Stimulated activated CD4-positive, alpha-beta T cell treated with anti-CD3 and anti-CD28 coated beads, Interleukin-1b, Interleukin-23, amount 100 ng/mL, for 1 hour (primary cell): ENCODE results near the gene PLIN1.

Experiments used
- DNase-seq, 2 donors: peaks; one replicate each; pipeline ENCODE4 v3.0.0-alpha.2; 2020; ENCODE audit warnings: low read depth in 2 of 2

PLIN1 gene

DNA sequence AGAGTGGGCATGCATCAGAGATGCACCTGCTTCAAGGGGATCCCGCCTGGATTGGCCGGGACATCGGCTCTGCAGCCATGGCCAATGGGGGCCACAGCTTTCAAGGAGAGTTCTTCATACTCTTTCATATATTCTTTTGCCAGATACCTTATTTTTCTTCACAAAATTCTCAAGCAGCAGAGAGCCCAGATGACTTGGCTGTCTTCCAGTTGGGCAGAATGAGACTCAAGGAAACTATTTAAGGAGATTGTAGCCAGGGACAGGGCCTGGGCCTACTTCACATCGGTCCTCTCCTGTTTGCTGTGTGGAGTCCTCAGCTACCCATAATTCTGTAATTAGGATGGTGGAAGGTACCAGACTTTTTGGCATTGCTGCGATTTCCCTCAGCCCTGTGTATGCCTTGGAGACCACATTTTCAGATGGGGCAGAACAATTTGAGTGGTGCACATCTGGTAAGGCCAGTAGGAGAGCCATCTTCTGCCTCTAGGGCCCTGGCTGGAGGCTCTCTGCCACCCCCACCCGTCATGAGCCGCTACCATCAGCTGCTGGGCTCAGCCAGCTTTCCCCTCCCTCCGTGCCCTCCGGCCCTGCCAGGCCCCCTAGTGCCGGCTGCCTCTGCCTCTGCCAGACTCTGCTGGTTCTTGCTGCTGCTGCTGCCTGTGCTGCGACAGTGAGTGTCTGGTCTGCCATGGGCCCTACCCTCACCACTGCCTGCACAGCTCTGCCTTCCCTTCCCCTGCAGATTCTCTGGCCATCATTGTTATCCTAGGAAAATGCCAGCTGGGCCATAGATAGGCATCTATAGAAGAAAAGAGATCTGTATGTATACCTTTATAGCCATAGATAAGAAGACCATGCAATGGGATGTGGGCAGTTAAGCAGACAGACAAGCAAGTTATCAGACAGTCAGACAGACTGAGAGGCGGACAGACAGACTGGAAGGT lies 6.7 kb downstream of the PLIN1 start:
- DNase-seq, result no peak

DNA sequence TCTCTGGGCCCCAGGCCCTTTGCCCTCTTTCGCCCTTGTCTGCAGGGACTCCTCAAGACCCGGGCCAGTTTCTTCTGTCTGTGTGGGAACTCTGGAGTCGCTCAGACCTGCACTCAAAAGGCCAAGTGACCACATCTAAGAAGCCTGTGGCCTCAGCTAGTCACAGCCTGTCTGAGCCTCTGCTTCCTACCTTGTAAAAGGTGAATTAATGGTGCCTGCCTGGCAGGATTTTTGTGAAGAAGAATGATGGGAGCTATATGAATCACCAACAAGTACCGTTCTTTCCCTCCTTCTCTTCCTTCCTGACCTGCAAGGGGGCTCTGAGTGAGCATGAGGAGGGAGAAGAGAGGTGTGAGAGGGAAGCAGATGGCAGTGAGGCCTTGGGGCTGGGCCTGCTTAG lies 7.5 kb downstream of the PLIN1 start:
- no peak for DNase-seq

DNA sequence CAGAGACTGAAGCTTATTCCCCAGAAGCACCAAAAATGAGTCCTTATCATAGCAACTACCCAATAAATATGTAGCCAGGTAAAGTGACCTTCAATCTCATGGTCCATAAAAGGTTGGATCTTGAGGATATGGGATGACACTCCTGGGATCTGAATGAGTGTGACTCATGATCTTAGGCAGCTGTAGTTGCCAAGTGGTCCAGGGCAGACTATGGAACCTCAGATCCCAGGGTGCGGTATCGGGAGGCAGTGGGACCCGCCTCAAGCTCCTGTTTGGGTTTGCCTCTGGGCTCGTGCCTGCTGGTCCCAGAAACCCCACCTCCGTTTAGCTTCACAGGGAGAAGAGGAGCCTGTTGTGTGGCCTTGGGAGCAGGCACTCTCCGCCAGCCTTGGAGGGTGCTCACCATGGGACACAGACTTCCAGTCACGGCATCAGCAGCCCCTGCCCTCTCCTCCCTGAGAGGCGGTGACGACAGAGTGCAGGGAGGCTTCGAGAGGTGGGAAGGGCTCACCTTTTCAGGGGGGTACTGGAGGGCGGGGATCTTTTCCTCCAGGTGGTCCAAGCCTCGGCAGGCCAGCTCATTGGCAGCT lies 8.1 kb downstream of the PLIN1 start:
- DNase-seq, result no peak

DNA sequence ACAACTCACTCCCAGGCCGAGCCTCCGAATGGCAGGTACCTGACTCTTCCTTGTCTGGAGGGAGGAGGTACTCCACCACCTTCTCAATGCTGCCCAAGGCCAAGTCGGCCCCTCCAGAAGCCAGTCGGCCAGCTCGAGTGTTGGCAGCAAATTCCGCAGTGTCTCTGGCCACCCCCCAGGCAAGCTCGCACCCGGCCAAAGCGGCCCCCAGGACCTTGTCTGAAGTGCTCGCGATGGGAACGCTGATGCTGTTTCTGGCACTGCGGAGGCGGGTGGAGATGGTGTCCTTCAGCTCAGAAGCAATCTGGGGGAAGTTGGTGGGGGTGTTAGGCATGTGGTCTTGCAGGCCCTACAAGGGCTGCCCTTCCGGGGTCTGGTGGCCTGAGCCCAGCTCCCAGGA lies 9.2 kb downstream of the PLIN1 start:
- DNase-seq, result no peak

DNA sequence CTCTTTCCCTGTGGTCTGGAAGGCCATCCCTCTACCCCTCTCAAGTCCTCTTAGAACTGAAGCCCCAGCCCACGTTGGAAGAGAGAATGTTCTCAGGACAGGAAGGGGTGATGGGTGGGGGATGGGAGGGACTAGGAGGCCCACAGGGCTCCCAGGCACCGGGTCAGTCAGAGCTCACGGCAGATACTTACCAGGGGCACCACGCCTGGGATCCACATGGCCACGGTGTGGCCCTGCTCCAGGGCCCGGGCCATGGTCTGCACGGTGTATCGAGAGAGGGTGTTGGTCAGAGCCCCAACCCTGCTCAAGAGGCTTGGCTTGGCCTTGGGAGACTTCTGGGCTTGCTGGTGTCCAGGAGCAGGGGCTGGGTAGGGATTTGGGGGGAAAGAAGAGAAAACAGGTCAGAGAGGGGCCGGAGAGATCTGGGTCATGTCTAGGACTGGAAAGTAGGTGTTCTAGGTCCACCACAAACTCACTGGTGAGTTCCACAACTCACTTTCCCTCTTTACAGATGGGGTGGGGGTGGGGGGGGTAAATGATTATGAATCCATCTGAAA lies 9.8 kb downstream of the PLIN1 start:
- no peak for DNase-seq

DNA sequence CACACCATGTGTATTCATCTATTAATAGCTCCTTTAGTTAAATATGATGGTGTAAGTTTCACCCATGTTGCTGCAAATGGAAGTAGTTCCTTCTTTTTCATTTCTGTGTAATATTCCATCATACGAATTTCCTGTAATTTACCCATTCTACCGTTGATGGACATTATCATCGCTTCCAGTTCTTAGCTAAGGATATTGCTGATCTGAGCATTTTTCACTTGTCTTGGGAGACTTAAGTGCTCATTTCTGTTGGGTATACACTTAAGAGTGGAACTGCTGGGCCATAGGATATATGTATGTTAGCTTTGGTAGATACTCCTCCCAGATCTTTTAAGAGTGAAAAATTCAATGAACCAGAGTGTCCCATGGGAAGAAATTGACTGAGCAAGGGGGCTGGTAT lies 11.0 kb downstream of the PLIN1 start:
- no peak for DNase-seq

DNA sequence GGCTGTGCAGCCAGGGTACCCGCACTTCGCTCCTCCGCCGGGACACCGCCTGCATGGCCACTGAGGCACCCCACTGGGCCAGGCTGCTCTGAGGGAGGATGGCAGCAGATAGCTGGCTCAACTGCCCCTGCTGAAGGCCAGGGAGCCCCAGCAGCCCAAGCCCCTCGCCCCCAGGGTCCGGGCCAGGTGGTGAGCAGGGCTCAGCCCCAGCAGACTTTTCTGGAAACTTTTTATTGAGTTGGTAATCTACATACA lies 11.5 kb downstream of the PLIN1 start:
- no peak for DNase-seq

DNA sequence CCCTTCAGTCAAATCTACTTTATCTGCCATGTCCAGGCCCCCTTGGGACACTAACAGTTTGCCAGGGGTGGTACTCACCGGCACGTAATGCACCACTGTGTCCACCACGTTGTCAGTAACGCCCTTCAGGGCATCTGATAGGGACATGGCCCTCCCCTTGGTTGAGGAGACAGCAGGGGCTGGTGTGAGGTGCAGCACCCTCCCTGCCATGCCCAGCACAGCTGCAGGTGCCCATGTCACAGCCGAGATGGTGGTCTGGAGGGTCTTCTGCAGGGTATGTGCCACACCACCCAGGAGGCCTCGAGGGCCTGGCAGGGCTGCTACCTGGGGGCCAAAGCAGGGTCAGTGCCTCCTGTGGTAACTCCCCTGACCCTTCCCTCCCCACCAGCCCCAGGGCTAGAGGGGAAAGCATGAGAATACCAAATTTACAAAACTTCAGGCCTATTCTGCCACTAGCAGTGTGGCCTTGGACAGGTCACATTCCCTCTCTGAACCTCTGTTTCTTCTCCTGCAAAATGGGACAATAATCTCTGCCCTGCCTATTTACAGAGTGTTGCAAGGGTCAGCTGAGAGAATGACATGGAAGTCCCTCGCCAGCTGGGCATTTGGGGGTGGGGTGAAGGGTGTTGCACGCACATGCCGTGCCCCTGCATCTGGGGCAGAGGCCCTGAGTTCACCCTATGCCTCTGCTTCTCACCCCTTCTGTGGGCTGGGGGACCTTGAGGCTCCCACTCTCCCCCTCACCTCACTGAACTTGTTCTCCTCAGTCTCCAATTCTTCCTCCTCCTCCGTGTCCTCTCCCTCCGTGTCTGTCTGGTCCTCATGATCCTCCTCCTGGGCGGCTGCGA lies 12.1 kb downstream of the PLIN1 start:
- DNase-seq, result no peak

DNA sequence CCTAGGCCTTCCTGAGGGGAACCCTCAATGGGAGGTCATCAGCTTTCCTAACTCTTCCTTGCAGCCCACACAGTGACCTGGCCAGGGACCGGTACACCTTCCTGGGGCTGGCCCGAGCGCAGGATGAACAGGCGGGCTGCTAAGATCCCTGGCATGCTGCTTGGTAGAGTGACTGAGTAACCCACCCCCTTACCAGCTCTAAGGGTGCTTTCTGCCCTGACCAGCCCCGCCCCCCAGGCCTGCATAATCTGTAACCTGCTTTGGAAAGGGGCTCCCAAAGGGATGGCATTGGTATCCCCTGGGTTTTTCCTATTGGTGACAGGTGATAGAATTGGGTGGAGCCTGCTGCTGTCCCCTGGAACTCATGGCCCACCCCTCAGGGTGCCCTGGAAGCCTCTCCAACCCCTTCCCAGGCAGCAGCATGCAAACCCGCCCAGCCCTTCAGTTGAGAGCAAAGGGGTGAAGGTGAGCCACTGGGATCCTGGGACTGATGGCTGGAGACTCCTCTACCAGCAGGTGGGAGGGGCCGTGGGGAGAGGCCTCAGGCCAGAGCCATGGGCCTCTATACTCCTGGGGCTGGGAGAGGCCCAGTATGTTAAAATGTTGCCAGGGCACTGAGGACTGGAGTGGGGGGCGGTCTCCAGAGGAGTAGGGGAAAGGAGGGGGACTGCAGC lies 12.8 kb downstream of the PLIN1 start:
- DNase-seq, result no peak

DNA sequence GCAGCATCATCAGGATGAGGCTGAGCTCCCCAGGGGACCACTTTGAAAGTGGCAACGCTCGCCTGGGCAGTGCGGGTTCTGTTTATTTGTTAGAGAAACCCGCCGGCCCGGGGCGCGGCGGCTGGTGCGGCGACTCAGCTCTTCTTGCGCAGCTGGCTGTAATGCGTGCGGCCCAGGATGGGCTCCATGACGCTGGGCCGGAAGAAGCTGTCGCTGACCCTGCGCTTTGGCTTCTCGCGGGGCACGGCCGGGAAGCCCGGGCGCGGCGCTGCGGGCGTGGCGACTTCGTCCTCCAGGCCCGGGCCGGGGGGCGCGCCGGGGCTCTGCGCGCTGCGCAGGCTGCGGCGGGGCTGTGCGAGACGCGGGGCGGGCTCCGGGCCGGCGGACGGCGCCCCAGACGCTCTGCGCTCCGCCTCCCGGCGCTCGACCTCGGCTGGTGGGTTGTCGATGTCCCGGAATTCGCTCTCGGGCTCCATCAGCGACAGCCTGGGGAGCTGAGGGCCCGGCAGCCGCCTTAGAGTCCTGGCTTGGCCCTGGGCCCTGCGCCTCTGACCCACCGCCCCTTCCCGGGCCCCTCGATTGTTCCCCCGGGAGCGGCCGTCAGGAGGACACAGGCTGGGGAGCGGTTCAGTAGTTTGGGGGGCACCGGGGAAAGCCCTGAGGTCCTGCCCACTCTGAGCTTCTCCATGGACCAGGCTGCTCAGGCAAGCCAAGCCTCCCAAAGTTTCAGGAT lies 13.6 kb downstream of the PLIN1 start:
- DNase-seq, result no peak

DNA sequence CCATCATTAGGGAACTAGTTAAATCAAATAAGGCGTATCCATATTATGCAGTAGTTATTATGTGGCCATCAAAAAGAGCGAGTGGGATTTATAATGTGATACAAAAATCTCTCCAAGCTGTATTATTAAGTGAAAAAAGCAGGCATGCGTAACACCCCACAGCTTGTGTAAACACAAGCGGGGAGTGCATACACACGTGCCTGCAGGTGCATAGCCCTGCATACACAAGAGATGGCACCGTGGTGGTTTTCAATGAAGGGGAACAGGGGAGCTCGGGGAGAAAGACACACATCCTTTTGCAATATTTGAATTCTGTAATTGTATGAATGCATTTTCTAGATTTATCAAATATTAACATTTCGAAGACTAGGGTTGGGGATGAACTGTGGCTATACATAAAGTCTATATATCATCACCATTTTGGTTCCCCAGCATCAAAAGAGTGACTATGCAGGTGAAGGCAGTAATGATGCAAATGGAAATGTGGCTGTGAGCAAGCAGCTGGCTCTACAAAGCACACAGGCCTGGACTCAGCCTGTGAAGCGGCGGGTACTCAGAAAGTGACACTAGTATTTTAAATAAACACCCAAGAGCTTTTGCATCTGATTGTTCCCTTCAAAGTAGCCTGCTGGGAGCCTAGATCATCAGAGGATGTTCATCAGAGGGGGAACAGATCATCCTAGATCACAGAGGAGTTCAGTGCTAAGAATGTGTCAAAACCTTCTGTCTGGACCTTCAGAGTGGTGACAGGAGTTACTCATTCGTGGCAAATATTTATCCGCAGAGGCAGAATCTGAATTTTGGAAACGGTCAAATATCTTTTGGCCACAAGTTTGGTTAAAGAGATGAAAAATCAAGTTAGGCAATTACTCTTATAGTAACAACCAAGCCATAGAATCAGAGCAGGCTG lies 14.5 kb downstream of the PLIN1 start:
- DNase-seq, result no peak

DNA sequence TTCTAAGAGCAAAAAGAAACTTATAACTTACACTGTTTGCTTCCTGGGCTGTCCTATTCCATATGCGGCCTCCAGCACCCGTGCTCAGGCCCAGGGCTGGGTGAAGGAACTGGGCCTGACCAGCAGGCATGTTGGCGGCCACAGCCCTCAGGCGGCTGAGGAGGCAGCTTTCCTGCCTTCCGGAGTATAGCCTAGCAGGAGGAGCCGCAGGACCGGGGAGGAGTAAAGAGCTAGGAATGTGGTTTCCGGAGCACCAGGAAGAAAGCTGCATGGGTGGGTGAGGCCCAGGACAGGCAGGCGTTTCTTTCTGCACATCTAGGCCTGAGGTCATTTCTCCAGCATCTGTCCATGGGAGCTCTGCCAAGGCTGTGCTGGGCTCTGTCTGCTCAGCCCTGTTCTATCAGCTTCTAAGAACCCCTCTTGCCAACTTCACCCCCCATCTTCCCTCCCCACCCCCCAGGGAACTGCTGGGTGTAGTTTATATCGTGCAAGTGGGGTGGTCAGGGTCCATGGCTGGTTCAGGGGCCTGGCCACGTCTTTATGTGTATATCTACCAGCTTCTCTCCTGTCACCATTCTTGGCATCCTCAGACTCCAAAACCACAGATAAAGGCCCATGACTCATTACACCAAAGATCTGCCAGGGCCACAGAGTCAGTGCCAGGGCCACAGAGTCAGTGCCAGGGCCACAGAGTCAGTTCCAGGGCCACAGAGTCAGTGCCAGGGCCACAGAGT lies 16.1 kb downstream of the PLIN1 start:
- DNase-seq, result no peak

DNA sequence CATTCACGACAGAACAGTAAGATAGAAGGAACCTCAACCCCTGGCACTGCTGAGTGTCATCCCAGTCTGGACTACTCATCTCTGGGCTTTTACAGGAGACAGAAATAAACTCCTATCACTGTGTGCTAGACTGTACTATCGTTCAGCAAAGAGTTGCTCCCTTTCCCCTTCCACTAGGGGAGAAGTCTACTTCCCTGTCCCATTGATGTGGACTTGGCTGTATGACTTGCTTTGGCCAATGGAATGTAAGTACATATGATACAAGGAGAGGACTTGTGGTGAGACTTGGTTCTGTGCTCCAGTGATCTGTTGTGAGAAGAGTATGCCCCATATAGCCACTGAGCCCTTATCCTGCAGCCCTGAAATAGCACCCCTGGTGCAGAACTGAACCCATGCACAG lies 18.6 kb downstream of the PLIN1 start:
- DNase-seq, result no peak

DNA sequence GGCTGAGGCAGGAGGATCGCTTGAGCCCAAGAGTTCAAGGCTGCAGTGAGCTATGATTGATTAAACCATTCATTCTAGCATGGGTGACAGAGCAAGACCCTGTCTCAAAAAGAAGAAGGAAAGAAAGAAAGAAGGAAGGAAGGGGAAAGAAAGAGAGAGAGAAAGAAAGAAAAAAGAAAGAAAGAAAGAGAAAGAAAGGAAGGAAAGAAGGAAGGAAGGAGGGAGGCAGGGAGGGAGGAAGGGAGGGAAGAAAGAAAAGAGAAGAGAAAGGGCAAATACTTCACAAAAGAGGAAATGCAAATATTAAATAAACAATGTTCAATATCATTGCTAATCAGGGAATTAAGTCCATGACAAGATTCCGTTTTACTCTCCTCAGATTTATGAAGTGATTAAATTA lies 19.9 kb downstream of the PLIN1 start:
- DNase-seq, result no peak

DNA sequence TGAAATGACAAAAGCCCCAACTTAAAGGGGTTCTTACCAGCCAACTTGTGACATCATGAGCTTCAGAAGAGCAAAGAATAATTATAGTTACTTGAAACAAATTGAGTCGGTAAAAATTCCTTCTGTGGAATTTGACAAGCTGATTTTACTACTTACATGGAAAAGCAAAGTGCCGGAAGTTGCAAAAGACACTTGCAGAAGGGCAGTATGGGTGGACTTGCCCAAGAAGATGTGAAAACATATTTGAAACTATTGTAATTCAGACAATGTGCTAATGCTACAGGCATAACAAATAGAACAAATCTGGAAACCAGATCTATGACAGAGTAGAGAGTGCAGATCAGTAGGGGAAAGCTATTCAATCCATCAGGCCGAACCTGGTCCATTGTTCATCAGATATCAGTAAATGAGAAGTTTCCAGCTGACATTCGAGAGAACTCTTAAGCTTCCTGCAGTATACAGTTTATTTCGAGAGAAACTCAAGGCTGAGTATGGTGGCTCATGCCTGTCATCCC lies 21.4 kb downstream of the PLIN1 start:
- no peak for DNase-seq

DNA sequence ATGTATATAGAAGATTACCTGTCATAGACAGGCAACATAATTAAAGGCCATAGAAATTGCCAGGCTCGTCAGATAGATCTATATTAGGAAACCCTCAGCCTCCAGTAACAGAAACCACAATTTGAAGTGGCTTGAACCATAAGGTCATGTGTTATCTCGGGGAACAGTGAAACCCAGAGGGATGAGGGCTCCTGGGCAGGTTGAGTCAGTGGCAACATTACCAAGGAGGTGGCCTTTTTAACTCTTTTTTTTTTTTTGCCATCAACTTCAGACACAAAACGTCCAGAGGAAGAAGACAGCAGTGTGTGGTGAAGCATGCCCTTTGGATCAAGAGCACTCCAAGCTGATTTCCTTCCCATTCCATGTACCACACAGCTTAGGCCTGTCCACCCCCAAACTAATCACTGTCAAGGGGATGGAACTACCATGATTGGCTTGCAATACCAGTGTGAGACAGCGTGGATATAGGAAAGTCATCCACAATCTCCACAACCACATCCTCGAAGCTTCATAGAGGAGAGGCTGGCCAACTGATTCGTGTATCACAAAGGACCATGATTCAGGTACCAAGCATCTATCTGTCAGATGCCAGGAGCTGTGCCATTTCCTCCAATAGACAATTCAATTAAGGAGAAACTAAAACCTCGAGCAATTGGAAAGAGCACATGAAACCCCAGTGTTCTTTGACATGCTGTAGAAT lies 22.9 kb downstream of the PLIN1 start:
- DNase-seq, result no peak

DNA sequence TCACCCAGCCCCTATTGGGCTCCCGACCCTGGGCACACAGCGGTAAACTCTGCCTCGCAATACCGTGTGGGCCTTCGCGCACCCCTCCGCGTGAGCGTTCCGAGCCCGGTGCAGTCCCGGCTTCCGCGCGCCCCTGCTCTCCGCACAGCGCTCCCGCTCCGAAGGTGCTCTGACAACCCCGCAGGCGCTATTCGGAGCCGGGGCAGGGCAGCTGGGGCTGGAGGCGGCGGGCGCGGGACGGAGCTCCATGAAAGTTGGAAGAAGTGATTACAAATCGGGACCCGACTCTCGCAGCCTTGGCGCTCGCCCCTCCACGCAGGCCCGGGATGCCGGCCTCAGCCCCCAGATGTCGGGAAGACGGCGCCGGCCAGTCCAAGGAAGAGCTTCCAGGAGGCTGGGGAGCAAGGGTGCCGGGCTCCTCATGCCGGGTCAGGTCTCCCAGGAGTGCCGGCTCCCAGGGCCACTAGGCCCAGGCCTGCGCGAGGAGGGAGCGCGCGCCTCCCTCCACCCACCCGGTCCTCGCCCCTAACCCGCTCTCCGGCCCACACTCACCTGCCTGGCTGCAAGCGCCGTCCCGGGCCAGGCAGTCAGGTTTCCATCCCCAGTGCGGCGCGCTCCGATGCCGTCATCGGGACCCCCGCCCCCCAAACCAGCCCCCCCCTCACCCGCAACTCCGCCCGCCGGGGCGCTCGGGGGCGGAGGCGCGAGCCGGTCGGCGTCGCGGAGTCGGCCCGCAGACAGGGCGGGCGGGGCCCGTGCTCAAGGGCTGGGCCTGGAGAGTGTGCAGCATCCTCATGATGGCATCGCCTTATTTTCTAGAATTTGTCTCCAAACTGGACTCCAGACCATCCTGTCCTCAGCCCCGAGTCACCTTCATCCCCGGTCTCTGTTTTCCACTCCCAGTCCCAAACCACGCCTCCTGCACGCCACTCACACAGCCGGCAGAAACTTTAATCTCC lies 24.0 kb downstream of the PLIN1 start, which contains the start of gene KIF7:
Gene KIF7, minus strand, starts transcription at position 621 of the 959 bp plus-strand sequence. CDS start 2,537 bp downstream, outside the sequence.
- DNase-seq, result no peak
